SK-N-SH treated with all-trans-retinoic acid at 6 μM for 48 hours (cell line): ENCODE measurements around the gene TOR2A.

Source experiments
- ATAC-seq: fragments of 200-7000 bp; cut with Tn5 transposase; 3 replicates; pipeline ENCODE4 v1.9.1; 2020; ENCODE audit warnings: mild to moderate bottlenecking, moderate library complexity
- ARNTL ChIP-seq: fragments of 450-650 bp; formaldehyde crosslinking; IDR thresholded peaks from 2 replicates; pipeline ENCODE4 v1.5.0; 2020; ENCODE audit warnings: low read depth, mild to moderate bottlenecking, moderate library complexity, borderline replicate concordance
- BACH2 ChIP-seq: fragments of 250-450 bp; sonication (Bioruptor Pico); IDR thresholded peaks from 2 replicates; pipeline ENCODE4 v1.9.0; 2021; ENCODE audit warnings: mild to moderate bottlenecking, borderline replicate concordance
- CSDC2 ChIP-seq: fragments of 250-450 bp; sonication (Bioruptor Pico); IDR thresholded peaks from 2 replicates; pipeline ENCODE4 v1.5.0; 2020; ENCODE audit warnings: mild to moderate bottlenecking, moderate library complexity
- ESRRG ChIP-seq: fragments of 250-450 bp; sonication (Bioruptor Pico); IDR thresholded peaks from 2 replicates; pipeline ENCODE4 v1.6.1; 2021; ENCODE audit warnings: mild to moderate bottlenecking
- GLIS3 ChIP-seq: fragments of 250-450 bp; sonication (Bioruptor Pico); IDR thresholded peaks from 2 replicates; pipeline ENCODE4 v1.5.0; 2020; ENCODE audit warnings: mild to moderate bottlenecking, moderate library complexity
- ISL1 ChIP-seq: fragments of 250-450 bp; sonication (Bioruptor Pico); IDR thresholded peaks from 2 replicates; pipeline ENCODE4 v2.1.2; 2022; ENCODE audit warnings: mild to moderate bottlenecking, moderate library complexity
- OSR1 ChIP-seq: fragments of 250-450 bp; sonication (Bioruptor Pico); IDR thresholded peaks from 2 replicates; pipeline ENCODE4 v1.8.0; 2022; ENCODE audit warnings: moderate library complexity, mild to moderate bottlenecking, inconsistent platforms
- PPARA ChIP-seq: fragments of 250-450 bp; sonication (Bioruptor Pico); IDR thresholded peaks from 2 replicates; pipeline ENCODE4 v1.5.0; 2020; ENCODE audit warnings: mild to moderate bottlenecking, borderline replicate concordance
- RARB ChIP-seq: fragments of 250-450 bp; sonication (Bioruptor Pico); IDR thresholded peaks from 2 replicates; pipeline ENCODE4 v1.8.0; 2021; ENCODE audit warnings: mild to moderate bottlenecking, moderate library complexity
- SNAI2 ChIP-seq: fragments of 250-450 bp; sonication (Bioruptor Pico); IDR thresholded peaks from 2 replicates; pipeline ENCODE4 v1.5.0; 2020; ENCODE audit warnings: mild to moderate bottlenecking, moderate library complexity
- TCF4 ChIP-seq: fragments of 250-450 bp; sonication (Bioruptor Pico); IDR thresholded peaks from 2 replicates; pipeline ENCODE4 v1.8.0; 2021; ENCODE audit warnings: mild to moderate bottlenecking, moderate library complexity, borderline replicate concordance
- TOX ChIP-seq: fragments of 250-450 bp; sonication (Bioruptor Pico); IDR thresholded peaks from 2 replicates; pipeline ENCODE4 v1.8.0; 2021; ENCODE audit warnings: mild to moderate bottlenecking, moderate library complexity, borderline replicate concordance
- ZC3H10 ChIP-seq: fragments of 250-450 bp; sonication (Bioruptor Pico); IDR thresholded peaks from 2 replicates; pipeline ENCODE4 v1.5.1; 2021; ENCODE audit warnings: mild to moderate bottlenecking, moderate library complexity
- ZFP3 ChIP-seq: fragments of 250-450 bp; sonication (Bioruptor Pico); IDR thresholded peaks from 2 replicates; pipeline ENCODE4 v1.5.0; 2020; ENCODE audit warnings: mild to moderate bottlenecking, moderate library complexity
- ZFP30 ChIP-seq: fragments of 450-650 bp; formaldehyde crosslinking; IDR thresholded peaks from 2 replicates; pipeline ENCODE4 v1.5.0; 2022; ENCODE audit warnings: mild to moderate bottlenecking, moderate library complexity
- ZNF565 ChIP-seq: fragments of 450-650 bp; formaldehyde crosslinking; conservative IDR thresholded peaks from 2 replicates; pipeline ENCODE4 v1.5.0; 2020; ENCODE audit warnings: low read depth, mild to moderate bottlenecking, moderate library complexity
- ZNF70 ChIP-seq: fragments of 450-650 bp; formaldehyde crosslinking; IDR thresholded peaks from 2 replicates; pipeline ENCODE4 v1.5.0; 2020; ENCODE audit warnings: mild to moderate bottlenecking, moderate library complexity
- ZNF8 ChIP-seq: fragments of 450-650 bp; formaldehyde crosslinking; IDR thresholded peaks from 2 replicates; pipeline ENCODE4 v1.5.0; 2020; ENCODE audit warnings: mild to moderate bottlenecking, moderate library complexity
- TF ChIP-seq, protein P1 (sequence below): fragments of 250-450 bp; sonication (Bioruptor Pico); IDR thresholded peaks from 2 replicates; pipeline ENCODE4 v1.5.1; 2020; ENCODE audit warnings: low read depth, mild to moderate bottlenecking, moderate library complexity
- TF ChIP-seq, protein P2 (sequence below): fragments of 250-450 bp; sonication (Bioruptor Pico); IDR thresholded peaks from 2 replicates; pipeline ENCODE4 v1.8.0; 2020; ENCODE audit warnings: mild to moderate bottlenecking, moderate library complexity, borderline replicate concordance
- TF ChIP-seq, protein P3 (sequence below): fragments of 250-450 bp; sonication (Bioruptor Pico); IDR thresholded peaks from 2 replicates; pipeline ENCODE4 v1.8.0; 2021; ENCODE audit warnings: low read depth, mild to moderate bottlenecking, moderate library complexity, borderline replicate concordance
- TF ChIP-seq, protein P4 (sequence below): fragments of 250-450 bp; sonication (Bioruptor Pico); IDR thresholded peaks from 2 replicates; pipeline ENCODE4 v1.5.1; 2021; ENCODE audit warnings: mild to moderate bottlenecking, moderate library complexity
- TF ChIP-seq, protein P5 (sequence below): fragments of 250-450 bp; sonication (Bioruptor Pico); IDR thresholded peaks from 2 replicates; pipeline ENCODE4 v1.5.0; 2020; ENCODE audit warnings: mild to moderate bottlenecking, moderate library complexity

Gene TOR2A

DNA sequence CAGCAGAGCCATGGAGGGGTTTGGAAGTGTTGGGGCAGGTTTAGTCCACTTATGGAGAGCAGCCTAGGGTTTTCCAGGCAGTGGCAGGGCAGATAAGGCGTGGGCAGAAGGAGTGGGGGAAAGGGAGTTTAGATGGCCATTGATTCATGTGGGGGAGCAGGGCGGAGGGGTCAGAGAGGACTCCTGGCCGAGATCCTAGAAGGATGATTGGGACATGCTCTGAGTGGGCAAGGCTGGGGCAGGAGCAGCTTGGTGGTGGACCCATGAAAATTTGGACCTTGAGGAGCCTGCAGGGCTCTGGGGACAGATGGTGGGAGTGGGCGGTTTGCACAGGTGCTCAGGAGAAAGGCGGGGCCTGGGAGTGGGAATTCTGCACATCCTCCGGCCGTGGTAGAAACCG, 18.1 kb upstream of the TOR2A start:
- no peak for TF ChIP-seq TOX (CRISPR knock-in tag)
- no peak for ATAC-seq

DNA sequence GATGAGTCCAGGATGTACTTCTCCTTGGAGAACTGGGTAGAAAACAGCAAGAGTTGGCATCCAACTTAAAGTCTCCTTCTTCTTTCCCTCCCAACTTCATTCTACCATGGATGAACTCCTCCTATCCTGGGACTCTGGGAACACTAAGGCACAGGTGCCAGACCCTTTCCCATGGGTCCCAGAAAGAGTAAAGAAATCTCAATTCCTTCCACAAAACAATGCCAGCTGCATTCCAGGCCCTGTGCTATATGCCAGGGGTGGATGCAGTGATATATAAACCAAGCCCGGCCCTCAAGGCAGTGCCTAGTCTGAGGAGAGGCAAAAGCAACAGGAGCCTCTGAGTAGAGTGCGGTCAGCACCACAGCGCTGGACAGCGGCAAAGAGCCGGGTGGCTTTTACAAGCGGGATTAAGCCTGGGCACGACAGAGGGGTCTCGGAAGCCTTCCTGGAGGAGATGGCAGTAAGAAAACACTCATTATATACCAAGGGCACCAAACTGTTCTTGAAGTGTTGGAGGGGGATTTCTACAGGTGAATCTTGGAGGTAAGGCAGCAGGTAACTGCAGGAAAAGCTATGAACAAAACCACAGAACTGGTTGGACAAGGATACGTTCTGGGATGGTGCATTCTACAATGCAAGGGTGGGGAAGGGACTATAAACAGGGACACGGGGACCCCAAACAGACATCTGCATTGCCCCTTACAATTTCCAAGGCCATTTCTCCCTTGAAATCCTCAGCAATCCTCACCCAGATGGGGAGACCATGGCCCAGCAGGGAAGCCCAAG, 16.4 kb upstream of the TOR2A start:
- no peak for TF ChIP-seq GLIS3 (CRISPR knock-in tag)
- TF ChIP-seq, protein P1, sequence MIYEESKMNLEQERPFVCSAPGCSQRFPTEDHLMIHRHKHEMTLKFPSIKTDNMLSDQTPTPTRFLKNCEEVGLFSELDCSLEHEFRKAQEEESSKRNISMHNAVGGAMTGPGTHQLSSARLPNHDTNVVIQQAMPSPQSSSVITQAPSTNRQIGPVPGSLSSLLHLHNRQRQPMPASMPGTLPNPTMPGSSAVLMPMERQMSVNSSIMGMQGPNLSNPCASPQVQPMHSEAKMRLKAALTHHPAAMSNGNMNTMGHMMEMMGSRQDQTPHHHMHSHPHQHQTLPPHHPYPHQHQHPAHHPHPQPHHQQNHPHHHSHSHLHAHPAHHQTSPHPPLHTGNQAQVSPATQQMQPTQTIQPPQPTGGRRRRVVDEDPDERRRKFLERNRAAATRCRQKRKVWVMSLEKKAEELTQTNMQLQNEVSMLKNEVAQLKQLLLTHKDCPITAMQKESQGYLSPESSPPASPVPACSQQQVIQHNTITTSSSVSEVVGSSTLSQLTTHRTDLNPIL (CRISPR knock-in tag) = no peak
- TF ChIP-seq PPARA (CRISPR knock-in tag) = no peak
- TF ChIP-seq RARB (CRISPR knock-in tag) = no peak
- no peak for TF ChIP-seq CSDC2 (CRISPR knock-in tag)
- TF ChIP-seq TCF4 (CRISPR knock-in tag) = no peak
- TF ChIP-seq OSR1 (CRISPR knock-in tag) = no peak
- TF ChIP-seq, protein P2, sequence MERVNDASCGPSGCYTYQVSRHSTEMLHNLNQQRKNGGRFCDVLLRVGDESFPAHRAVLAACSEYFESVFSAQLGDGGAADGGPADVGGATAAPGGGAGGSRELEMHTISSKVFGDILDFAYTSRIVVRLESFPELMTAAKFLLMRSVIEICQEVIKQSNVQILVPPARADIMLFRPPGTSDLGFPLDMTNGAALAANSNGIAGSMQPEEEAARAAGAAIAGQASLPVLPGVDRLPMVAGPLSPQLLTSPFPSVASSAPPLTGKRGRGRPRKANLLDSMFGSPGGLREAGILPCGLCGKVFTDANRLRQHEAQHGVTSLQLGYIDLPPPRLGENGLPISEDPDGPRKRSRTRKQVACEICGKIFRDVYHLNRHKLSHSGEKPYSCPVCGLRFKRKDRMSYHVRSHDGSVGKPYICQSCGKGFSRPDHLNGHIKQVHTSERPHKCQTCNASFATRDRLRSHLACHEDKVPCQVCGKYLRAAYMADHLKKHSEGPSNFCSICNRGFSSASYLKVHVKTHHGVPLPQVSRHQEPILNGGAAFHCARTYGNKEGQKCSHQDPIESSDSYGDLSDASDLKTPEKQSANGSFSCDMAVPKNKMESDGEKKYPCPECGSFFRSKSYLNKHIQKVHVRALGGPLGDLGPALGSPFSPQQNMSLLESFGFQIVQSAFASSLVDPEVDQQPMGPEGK = no peak
- no peak for TF ChIP-seq ZNF8 (CRISPR knock-in tag)
- no peak for TF ChIP-seq ZNF565 (CRISPR knock-in tag)
- TF ChIP-seq, protein P3, sequence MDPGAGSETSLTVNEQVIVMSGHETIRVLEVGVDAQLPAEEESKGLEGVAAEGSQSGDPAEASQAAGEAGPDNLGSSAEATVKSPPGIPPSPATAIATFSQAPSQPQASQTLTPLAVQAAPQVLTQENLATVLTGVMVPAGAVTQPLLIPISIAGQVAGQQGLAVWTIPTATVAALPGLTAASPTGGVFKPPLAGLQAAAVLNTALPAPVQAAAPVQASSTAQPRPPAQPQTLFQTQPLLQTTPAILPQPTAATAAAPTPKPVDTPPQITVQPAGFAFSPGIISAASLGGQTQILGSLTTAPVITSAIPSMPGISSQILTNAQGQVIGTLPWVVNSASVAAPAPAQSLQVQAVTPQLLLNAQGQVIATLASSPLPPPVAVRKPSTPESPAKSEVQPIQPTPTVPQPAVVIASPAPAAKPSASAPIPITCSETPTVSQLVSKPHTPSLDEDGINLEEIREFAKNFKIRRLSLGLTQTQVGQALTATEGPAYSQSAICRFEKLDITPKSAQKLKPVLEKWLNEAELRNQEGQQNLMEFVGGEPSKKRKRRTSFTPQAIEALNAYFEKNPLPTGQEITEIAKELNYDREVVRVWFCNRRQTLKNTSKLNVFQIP (CRISPR knock-in tag) = no peak
- TF ChIP-seq ARNTL (CRISPR knock-in tag) = no peak
- TF ChIP-seq ZNF70 (CRISPR knock-in tag) = no peak
- TF ChIP-seq ZFP3 (CRISPR knock-in tag) = no peak
- TF ChIP-seq, all 23 proteins: peak for 0
- 0 out of 3 replicates have a peak, but pooled peaks have one; percentile 12 for ATAC-seq

DNA sequence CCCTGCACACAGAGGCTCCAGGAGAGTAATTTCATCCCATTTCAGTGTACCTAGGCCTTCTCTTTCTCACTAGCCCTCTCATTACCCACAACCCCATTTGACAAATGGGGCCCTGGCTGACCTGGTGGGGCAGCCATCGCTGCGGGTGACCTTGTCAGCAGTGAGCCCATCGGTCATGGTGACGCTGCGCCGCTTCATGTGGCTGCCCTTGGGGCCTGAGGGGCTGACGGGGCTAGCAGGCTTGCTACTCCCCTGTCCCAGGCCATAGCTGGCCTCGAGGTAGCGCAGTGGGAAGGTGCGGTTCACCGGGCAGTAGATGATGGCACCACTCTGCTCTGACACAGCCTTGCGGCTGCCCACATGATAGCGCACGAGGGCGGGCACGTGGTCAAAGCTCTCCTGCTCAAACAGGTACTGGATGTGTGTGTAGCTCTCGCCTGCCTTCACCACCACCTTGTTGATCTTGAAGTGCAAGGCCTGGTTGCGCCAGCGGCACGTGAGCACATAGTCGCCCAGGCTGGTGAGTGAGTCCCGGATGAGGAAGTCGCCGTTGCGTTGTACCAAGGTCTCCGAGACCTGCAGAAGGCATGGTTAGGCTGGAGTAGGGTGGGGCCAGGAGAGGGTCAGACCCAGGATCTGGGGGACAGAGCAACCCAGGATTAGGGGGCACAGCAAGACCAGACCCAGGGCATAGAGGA, 14.1 kb upstream of the TOR2A start:
- no peak for ATAC-seq
- TF ChIP-seq TCF4 (CRISPR knock-in tag) (no peak), SNAI2 (CRISPR knock-in tag) (no peak), PPARA (CRISPR knock-in tag) (no peak), BACH2 (CRISPR knock-in tag) (no peak), ZC3H10 (CRISPR knock-in tag) (no peak), CSDC2 (CRISPR knock-in tag) (no peak), ISL1 (CRISPR knock-in tag) (no peak), TOX (CRISPR knock-in tag) (no peak), ZFP30 (no peak), ZFP3 (CRISPR knock-in tag) (no peak), ZNF70 (CRISPR knock-in tag) (no peak), ARNTL (CRISPR knock-in tag) (no peak), ESRRG (CRISPR knock-in tag) (no peak), RARB (CRISPR knock-in tag) (no peak), ZNF8 (CRISPR knock-in tag) (no peak), ZNF565 (CRISPR knock-in tag) (no peak)
- TF ChIP-seq, protein P4, sequence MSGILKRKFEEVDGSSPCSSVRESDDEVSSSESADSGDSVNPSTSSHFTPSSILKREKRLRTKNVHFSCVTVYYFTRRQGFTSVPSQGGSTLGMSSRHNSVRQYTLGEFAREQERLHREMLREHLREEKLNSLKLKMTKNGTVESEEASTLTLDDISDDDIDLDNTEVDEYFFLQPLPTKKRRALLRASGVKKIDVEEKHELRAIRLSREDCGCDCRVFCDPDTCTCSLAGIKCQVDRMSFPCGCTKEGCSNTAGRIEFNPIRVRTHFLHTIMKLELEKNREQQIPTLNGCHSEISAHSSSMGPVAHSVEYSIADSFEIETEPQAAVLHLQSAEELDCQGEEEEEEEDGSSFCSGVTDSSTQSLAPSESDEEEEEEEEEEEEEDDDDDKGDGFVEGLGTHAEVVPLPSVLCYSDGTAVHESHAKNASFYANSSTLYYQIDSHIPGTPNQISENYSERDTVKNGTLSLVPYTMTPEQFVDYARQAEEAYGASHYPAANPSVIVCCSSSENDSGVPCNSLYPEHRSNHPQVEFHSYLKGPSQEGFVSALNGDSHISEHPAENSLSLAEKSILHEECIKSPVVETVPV (CRISPR knock-in tag) = no peak
- TF ChIP-seq, protein P2 = no peak
- TF ChIP-seq, protein P5, sequence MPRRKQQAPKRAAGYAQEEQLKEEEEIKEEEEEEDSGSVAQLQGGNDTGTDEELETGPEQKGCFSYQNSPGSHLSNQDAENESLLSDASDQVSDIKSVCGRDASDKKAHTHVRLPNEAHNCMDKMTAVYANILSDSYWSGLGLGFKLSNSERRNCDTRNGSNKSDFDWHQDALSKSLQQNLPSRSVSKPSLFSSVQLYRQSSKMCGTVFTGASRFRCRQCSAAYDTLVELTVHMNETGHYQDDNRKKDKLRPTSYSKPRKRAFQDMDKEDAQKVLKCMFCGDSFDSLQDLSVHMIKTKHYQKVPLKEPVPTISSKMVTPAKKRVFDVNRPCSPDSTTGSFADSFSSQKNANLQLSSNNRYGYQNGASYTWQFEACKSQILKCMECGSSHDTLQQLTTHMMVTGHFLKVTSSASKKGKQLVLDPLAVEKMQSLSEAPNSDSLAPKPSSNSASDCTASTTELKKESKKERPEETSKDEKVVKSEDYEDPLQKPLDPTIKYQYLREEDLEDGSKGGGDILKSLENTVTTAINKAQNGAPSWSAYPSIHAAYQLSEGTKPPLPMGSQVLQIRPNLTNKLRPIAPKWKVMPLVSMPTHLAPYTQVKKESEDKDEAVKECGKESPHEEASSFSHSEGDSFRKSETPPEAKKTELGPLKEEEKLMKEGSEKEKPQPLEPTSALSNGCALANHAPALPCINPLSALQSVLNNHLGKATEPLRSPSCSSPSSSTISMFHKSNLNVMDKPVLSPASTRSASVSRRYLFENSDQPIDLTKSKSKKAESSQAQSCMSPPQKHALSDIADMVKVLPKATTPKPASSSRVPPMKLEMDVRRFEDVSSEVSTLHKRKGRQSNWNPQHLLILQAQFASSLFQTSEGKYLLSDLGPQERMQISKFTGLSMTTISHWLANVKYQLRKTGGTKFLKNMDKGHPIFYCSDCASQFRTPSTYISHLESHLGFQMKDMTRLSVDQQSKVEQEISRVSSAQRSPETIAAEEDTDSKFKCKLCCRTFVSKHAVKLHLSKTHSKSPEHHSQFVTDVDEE (CRISPR knock-in tag) = no peak
- TF ChIP-seq, protein P3 (CRISPR knock-in tag) = no peak
